ENCODE data around the gene FBXW11. TPM values are rescaled to one million over a fixed set of nuclear protein-coding genes. Genes with fewer than 3 reads are reported as not detected.

The FBXW11 gene
- total and polyA plus RNA-seq, 2 of the 8 experiments (the other 6 are each of a cell fraction or from before 2014, with no cell fraction given), result 45.0 to 75.6 TPM

DNA sequence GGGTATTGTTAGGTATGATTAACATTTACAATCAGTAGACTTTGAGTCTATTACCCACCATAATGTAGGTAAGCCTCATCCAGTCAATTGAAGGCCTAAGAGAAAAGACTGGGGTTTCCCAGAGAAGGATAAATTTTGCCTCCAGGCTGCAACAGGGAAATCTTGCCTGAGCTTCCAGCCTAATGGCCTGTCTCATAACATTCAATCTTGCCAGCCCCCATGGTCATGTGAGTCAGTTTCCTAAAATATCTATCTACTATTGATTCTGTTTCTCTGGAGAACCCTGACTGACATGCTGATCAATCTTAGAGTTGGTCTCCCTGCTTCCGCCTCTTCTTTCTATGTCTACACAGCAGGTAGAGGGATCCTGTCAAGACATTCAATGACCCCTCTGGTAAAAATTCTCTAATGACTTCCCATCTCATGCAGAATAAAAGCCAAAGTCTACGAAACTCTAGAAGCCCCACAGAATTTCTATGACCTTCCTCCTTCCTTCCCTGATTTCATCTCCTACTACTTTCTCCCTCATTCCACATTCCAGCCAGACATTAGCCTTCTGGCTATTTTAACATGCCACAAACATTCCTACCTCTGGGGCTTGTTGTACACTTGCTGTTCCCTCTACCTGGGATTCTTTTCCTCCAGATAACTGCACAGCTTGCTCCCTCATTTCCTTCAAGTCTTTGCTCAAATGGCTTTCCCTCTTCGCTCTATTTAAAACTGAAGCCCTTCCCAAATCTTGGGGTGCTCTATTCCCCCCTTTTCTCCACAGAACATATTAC lies 60.2 kb downstream of the FBXW11 start:
- no peak overlapping the region for H3K9ac ChIP-seq (replicated peaks in 1 of 4; ENCODE audit: extremely low read depth in 1 of 4, low read depth in 3 of 4, low read length in 3 of 4)
- H3K36me3 ChIP-seq (ENCODE audit: control insufficient read depth in 2 of 4, insufficient read depth in 4 of 4, low read length in 3 of 4), result no peaks in the 10 kb centered on the region
- H4K20me1 ChIP-seq (replicated peaks in 1 of 2; ENCODE audit: control insufficient read depth in 1 of 2, insufficient read depth in 2 of 2, low read length in 2 of 2), result peaks cover 12 to 14% of the 10 kb centered on the region in 2 experiments
- POLR2A ChIA-PET (ENCODE audit: partially characterized antibody), result interaction anchor here (0.6 kb wide), 1 partner anchor 19 kb away, joined by 3 read pairs; no protein-coding TSS in a partner anchor
- H3K23me2 ChIP-seq (ENCODE audit: low read depth, low read length), result no peaks in the 10 kb centered on the region
- H4K8ac ChIP-seq (ENCODE audit: extremely low read depth, insufficient read depth, low read length), result no peak overlapping the region
- H2AK5ac ChIP-seq (ENCODE audit: low read depth, low read length), result no peak overlapping the region
- no peaks in the 10 kb centered on the region for H3K9me3 ChIP-seq (ENCODE audit: insufficient read depth in 2 of 2, low read depth in 1 of 2, low read length in 1 of 2)
- no peak overlapping the region for H3K23ac ChIP-seq (ENCODE audit: insufficient read length)
- no peak overlapping the region for H3K14ac ChIP-seq (ENCODE audit: insufficient read length)
- H3K27ac ChIP-seq (ENCODE audit: low read depth, low read length), result no peak overlapping the region
- no peak for TF ChIP-seq RFX5 (IDR thresholded peaks at IDR 0.05; ENCODE audit: borderline replicate concordance, low read depth, low read length)
- TF ChIP-seq RBBP5 (IDR thresholded peaks at IDR 0.05; ENCODE audit: borderline replicate concordance, low read depth, low read length), result no peak
- no peak for TF ChIP-seq USF2 (IDR thresholded peaks at IDR 0.05; ENCODE audit: low read length)
- TF ChIP-seq ATF2 (IDR thresholded peaks at IDR 0.05; ENCODE audit: low read length), result no peak
- TF ChIP-seq TEAD4 (IDR thresholded peaks at IDR 0.05; ENCODE audit: low read depth, low read length), result peak; percentile 91
- H2AFZ ChIP-seq (ENCODE audit: low read length), result no peak overlapping the region
- no peak overlapping the region for H2BK15ac ChIP-seq (ENCODE audit: low read length)
- CTCF ChIA-PET (ENCODE audit: partially characterized antibody), result interaction anchor here (0.8 to 1.7 kb wide), 2 partner anchors 34 to 61 kb away, joined by 3 to 5 read pairs; no protein-coding TSS in a partner anchor
- no peak overlapping the region for H2BK12ac ChIP-seq (ENCODE audit: low read depth, low read length)
- H4K91ac ChIP-seq (replicated peaks; ENCODE audit: insufficient read length, low read length), result no peak overlapping the region
- no peak overlapping the region for H4K5ac ChIP-seq (ENCODE audit: insufficient read length, low read depth, low read length)
- no peak overlapping the region for H2BK20ac ChIP-seq (ENCODE audit: low read length)
- H3K79me1 ChIP-seq (ENCODE audit: low read depth, low read length), result 0 out of 2 replicates have a peak, but pooled peaks cover 2% of the 10 kb centered on the region
- no peak overlapping the region for H3K4ac ChIP-seq (replicated peaks; ENCODE audit: insufficient read length, low read depth, low read length)
- WGBS, 2 experiments (ENCODE audit: extremely low coverage in 1 of 2, insufficient coverage in 1 of 2, insufficient read length in 1 of 2, insufficient replicate concordance in 2 of 2, low coverage in 1 of 2, low lambda C conversion rate in 2 of 2, missing lambda C conversion rate in 1 of 2), result 92% methylated on average over 2 of the region's 3 CpGs; no CpG with 5 or more reads in 1 of the 2 experiments
- H3K4me3 ChIP-seq (ENCODE audit: extremely low read depth in 1 of 4, insufficient read depth in 2 of 4, low read depth in 3 of 4, low read length in 4 of 4), result no peak overlapping the region
- H3K79me2 ChIP-seq (ENCODE audit: control insufficient read depth in 1 of 2, insufficient read depth in 2 of 2, low read length in 2 of 2), result peaks cover 5 to 91% of the 10 kb centered on the region in 2 experiments; a peak in 3 of 4 replicates
- no peak overlapping the region for H2BK5ac ChIP-seq (ENCODE audit: low read depth, low read length)
- H2BK120ac ChIP-seq (replicated peaks; ENCODE audit: low read depth, low read length), result no peak overlapping the region
- no peak overlapping the region for H3K4me2 ChIP-seq (ENCODE audit: insufficient read depth in 1 of 2, low read depth in 2 of 2, low read length in 2 of 2)
- H3K27me3 ChIP-seq (replicated peaks in 1 of 4; ENCODE audit: control insufficient read depth in 3 of 4, extremely low read depth in 1 of 4, insufficient read depth in 3 of 4, low read length in 3 of 4), result no peaks in the 10 kb centered on the region
- no peak overlapping the region for H3K56ac ChIP-seq (replicated peaks; ENCODE audit: insufficient read length, low read depth, low read length)
- DNase-seq (ENCODE audit: low read depth in 1 of 2, low spot score in 2 of 2) (no peak), FAIRE-seq (no peak)
- H3K18ac ChIP-seq (ENCODE audit: extremely low read depth, low read length), result no peak overlapping the region
- H3K4me1 ChIP-seq (replicated peaks in 1 of 4; ENCODE audit: control insufficient read depth in 3 of 4, insufficient read depth in 4 of 4, low read length in 3 of 4), result peaks cover 0 to 6% (median 4%) of the 10 kb centered on the region in 4 experiments; a peak in 3 of 7 replicates

All from H1 (cell line).